Hematopoietic multipotent progenitor cell treated with erythropoietin and hydrocortisone succinate and interleukin-3 and kit ligand, for 8 days (in vitro differentiated cells): ENCODE measurements around the gene THAP9.

Experiments used
- DNase-seq: peaks from one replicate; pipeline ENCODE4 v3.0.0-alpha.2; 2015

The THAP9 gene

GRCh38 chr4:82969414-82969813 lies 68.9 kb downstream of the THAP9 start:
- DNase-seq, result no peak
